ENCODE data around the gene RPGRIP1.
"Not testable (repeated sequence)": the region's sequence is repeated elsewhere in the genome, so short reads cannot be mapped to it uniquely, and the experiment has no call there.

The RPGRIP1 gene

DNA sequence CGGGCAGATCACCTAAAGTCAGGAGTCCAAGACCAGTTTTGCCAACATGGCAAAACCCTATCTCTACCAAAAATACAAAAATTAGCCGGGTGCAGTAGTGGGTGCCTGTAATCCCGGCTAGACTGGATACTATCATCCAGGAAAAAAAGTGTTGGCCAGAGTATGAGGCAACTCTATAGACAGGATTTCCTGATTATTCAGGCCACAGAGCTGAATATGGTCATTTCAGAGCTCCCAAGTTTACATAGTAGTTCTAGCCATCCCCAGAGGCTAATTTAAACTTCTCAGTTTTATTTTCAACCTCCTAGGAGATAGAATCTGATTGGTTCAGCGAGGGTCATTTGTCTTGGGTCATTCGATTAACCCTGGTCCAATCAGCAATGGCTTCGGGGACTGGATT is 7.3 kb downstream of the RPGRIP1 start:
- no peak for TF ChIP-seq CTCF (IDR thresholded peaks at IDR 0.05; ENCODE audit: insufficient read depth, low read depth, low read length, missing control alignments)
- H3K4me3 ChIP-seq (ENCODE audit: low read depth, low read length) = no peak overlapping the region
- no peak for DNase-seq (ENCODE audit: low read depth)

DNA sequence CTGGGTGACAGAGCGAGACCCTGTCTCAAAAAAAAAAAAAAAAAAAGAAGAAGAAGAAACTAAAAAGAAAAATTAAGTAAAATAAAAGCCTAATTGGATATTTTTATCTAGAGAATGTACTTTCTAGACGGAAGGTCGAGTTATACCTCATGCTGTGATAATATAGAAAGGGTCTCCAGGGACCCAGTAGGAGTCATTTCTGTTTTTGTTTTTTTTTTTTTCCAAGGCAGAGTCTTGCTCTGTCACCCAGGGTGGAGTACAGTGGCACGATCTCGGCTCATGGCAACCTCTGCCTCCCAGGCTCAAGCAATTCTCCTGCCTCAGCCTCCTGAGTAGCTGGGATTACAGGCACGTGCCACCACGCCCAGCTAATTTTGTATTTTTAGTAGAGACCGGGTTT is 14.1 kb downstream of the RPGRIP1 start:
- not testable (repeated sequence) for DNase-seq (ENCODE audit: low read depth); H3K4me3 ChIP-seq (ENCODE audit: low read depth, low read length)

DNA sequence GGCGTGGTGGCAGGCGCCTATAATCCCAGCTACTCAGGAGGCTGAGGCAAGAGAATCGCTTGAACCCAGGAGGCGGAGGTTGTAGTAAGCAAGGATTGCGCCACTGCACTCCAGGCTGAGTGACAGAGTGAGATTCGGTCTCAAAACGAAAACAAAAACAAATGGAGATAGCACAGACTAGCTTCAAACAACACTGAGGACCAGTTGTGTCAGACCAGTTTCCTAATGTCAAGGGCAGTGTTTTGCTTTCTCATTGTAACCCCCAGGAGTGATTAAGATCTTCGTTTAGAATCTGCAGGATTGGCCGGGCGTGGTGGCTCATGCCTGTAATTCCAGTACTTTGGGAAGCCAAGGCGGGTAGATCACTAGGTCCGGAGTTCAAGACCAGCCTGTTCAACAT is 18.5 kb downstream of the RPGRIP1 start:
- TF ChIP-seq CTCF (IDR thresholded peaks at IDR 0.05; ENCODE audit: insufficient read depth, low read depth, low read length, missing control alignments) = no peak
- DNase-seq (ENCODE audit: low read depth) = no peak

GRCh38 chr14:21299562-21300130 is 19.8 kb downstream of the RPGRIP1 start:
- no peak for DNase-seq (ENCODE audit: low read depth)
- TF ChIP-seq CTCF (IDR thresholded peaks at IDR 0.05; ENCODE audit: insufficient read depth, low read depth, low read length, missing control alignments) = no peak
- H3K4me3 ChIP-seq (ENCODE audit: low read depth, low read length) = no peak overlapping the region

More for the DNA sequence above, 18.5 kb downstream of the RPGRIP1 start:
- no peak overlapping the region for H3K4me3 ChIP-seq (ENCODE audit: low read depth, low read length)

DNA sequence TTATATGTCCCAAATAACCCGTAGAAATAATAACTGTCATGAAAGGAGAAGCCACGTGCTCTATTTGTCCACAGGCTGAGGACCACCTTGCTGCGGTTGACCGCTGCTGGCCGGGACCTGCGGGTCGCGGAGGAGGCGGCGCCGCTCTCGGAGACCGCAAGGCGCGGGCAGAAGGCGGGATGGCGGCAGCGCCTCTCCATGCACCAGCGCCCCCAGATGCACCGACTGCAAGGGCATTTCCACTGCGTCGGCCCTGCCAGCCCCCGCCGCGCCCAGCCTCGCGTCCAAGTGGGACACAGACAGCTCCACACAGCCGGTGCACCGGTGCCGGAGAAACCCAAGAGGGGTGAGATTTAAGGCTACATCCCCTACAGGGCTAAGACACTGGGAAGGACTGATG is 21.0 kb downstream of the RPGRIP1 start:
- H3K4me3 ChIP-seq (ENCODE audit: low read depth, low read length) = peak overlapping the region; percentile 1; the same call in 1 of the 2 replicates
- no peak for TF ChIP-seq CTCF (IDR thresholded peaks at IDR 0.05; ENCODE audit: insufficient read depth, low read depth, low read length, missing control alignments)
- DNase-seq (ENCODE audit: low read depth) = peak; percentile 28

DNA sequence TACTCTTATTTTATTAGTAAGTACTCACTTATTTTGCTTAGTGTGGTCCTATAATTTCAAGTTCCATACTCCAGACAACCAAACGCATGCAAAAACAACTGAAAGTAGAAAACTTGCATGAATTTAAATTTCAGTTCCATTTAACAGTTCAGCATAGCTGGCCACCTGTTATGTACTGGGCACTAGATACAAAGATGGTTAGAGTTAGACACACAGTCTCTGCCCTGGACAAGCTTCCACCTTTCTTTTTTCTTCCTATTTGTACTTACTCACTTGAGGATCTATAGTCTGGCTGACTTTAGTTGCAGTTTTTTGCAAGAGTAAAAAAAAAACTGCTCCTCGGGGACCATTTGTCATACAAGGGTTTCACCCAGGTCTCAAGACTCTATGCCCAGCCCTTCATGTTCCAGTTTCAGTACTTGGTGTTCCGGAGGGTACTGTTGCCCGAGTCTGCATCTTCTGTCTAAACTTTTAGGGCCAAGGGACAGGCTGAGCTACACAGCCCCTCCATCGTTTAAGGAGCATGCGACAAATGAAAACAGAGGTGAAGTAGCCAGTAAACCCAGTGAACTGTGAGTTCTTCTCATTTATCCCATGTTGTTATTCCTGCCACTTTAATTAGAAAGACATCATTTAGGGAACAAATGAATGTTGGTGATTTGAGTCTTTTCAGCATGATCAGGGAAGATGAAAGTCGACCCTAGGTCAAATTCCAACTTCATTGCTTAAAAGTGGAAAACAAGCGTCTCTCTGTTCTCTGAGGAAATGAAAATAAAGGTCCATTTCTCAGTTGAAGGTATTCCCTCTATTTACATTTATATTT is 22.3 kb downstream of the RPGRIP1 start:
- peak; percentile 30 for DNase-seq (ENCODE audit: low read depth)
- no peak for TF ChIP-seq CTCF (IDR thresholded peaks at IDR 0.05; ENCODE audit: insufficient read depth, low read depth, low read length, missing control alignments)
- no peak overlapping the region for H3K4me3 ChIP-seq (ENCODE audit: low read depth, low read length)

- DNase-seq (ENCODE audit: low read depth); H3K4me3 ChIP-seq (ENCODE audit: low read depth, low read length): not testable (repeated sequence)
These were observed 22.9 kb downstream of the RPGRIP1 start for GRCh38 chr14:21302836-21303140.

DNA sequence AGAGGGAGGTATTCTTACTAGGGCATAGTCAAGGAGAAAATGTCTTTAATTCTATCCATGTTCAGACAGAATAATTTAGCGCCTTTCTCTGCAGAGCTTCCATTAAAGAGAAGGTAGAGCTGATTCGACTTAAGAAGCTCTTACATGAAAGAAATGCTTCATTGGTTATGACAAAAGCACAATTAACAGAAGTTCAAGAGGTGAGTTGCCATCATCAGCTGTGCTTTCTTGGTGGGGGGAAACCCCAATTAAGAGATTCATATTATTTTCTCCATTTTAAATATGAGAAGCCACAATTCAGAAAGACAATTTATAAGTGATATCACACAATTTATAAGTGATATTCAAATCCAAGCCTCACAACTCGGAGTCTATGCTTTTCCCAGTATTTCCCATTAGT is 27.8 kb downstream of the RPGRIP1 start:
- no peak for TF ChIP-seq CTCF (IDR thresholded peaks at IDR 0.05; ENCODE audit: insufficient read depth, low read depth, low read length, missing control alignments)
- DNase-seq (ENCODE audit: low read depth) = no peak
- H3K4me3 ChIP-seq (ENCODE audit: low read depth, low read length) = peak overlapping the region; percentile 38; the same call in 1 of the 2 replicates
